C4-2B (cell line): Measurements from ENCODE around the gene THBS1.

Experiments
- H3K27ac ChIP-seq: fragments of 450-650 bp; 2 replicates; pipeline ENCODE4 v1.5.1; 2017
- CTCF ChIP-seq: fragments of 450-650 bp; conservative IDR thresholded peaks from 2 replicates; pipeline ENCODE4 v1.5.1; 2017; ENCODE audit warnings: mild to moderate bottlenecking
- ZFX ChIP-seq: fragments of 450-650 bp; IDR thresholded peaks from 2 replicates; pipeline ENCODE4 v1.6.1; 2017

The THBS1 gene

GRCh38 chr15:39628144-39628508, 47.2 kb downstream of the THBS1 start:
- 0 out of 2 replicates have a peak overlapping the region, but pooled peaks have one; percentile 4 for H3K27ac ChIP-seq
- TF ChIP-seq CTCF (peak; percentile 34), ZFX (no peak)

- no peak for TF ChIP-seq ZFX
- no peak for TF ChIP-seq CTCF
- peak overlapping the region; percentile 64 for H3K27ac ChIP-seq
These were observed 47.8 kb downstream of the THBS1 start for GRCh38 chr15:39628546-39629257.

- peak overlapping the region; percentile 64 for H3K27ac ChIP-seq
- TF ChIP-seq CTCF (no peak), ZFX (no peak)
These were observed 48.5 kb downstream of the THBS1 start for GRCh38 chr15:39629371-39629770.

GRCh38 chr15:39629906-39630305, 49.0 kb downstream of the THBS1 start:
- TF ChIP-seq ZFX (no peak), CTCF (no peak)
- H3K27ac ChIP-seq, result peak overlapping the region; percentile 64

GRCh38 chr15:39631357-39631756, 50.5 kb downstream of the THBS1 start:
- peak overlapping the region; percentile 64 for H3K27ac ChIP-seq
- no peak for TF ChIP-seq ZFX
- no peak for TF ChIP-seq CTCF

- no peak overlapping the region for H3K27ac ChIP-seq
- no peak for TF ChIP-seq ZFX
- TF ChIP-seq CTCF, result no peak
These were observed 57.2 kb downstream of the THBS1 start for GRCh38 chr15:39638041-39638440.

- no peak for TF ChIP-seq ZFX
- TF ChIP-seq CTCF, result no peak
These were observed 58.2 kb downstream of the THBS1 start for GRCh38 chr15:39639037-39639436.

More at GRCh38 chr15:39639037-39639436, 58.2 kb downstream of the THBS1 start:
- H3K27ac ChIP-seq, result no peak overlapping the region
